ENCODE data around the gene BRD2.
"Not testable (repeated sequence)": the region's sequence is repeated elsewhere in the genome, so short reads cannot be mapped to it uniquely, and the experiment has no call there.

BRD2 gene

DNA sequence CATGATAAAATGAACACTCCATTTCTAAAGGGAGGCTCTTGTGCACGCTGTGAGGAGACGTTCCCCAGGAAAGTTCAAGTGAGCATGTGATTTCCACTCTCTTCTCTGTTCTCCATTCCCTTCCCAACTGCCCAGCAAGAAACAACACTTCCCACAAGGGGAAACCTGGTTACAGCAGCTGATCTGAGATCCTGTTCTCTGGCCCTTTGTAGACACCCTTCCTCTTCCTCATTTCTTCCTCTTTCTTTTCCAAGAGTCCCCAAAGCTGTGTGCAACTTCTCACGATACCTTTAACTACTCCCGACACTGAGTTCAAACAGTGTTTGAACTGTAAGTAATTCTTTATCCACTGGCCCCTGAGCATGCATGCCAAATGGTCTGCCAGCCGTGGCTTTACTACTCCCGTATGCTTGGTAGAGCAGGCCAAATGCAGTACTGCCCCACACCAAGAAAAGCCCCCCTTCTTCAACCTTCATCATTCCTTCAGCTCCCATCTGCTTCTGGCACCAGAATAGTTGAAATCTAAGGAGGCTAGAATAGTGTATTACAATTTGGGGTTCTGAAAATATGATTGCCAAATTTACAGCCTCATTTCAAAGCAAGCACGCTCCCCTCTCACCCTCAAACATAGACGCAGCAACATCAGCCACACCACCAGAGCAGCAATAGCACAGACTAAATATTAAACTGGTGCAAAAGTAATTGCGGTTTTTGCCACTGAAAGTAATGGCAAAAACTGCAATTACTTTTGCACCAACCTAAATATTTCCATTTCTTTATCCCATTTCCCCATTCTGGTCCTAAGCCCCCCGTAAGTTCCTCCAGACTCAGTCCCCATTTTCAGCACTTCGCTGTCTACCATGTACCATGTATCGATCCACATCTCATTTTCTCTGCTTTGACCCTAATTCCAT lies 31.9 kb upstream of the BRD2 start:
- no peak for TF ChIP-seq ZFX (IDR thresholded peaks at IDR 0.05)
- TF ChIP-seq, protein P1, sequence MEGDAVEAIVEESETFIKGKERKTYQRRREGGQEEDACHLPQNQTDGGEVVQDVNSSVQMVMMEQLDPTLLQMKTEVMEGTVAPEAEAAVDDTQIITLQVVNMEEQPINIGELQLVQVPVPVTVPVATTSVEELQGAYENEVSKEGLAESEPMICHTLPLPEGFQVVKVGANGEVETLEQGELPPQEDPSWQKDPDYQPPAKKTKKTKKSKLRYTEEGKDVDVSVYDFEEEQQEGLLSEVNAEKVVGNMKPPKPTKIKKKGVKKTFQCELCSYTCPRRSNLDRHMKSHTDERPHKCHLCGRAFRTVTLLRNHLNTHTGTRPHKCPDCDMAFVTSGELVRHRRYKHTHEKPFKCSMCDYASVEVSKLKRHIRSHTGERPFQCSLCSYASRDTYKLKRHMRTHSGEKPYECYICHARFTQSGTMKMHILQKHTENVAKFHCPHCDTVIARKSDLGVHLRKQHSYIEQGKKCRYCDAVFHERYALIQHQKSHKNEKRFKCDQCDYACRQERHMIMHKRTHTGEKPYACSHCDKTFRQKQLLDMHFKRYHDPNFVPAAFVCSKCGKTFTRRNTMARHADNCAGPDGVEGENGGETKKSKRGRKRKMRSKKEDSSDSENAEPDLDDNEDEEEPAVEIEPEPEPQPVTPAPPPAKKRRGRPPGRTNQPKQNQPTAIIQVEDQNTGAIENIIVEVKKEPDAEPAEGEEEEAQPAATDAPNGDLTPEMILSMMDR (conservative IDR thresholded peaks at IDR 0.05) = no peak
- H3K27ac ChIP-seq = no peak overlapping the region

DNA sequence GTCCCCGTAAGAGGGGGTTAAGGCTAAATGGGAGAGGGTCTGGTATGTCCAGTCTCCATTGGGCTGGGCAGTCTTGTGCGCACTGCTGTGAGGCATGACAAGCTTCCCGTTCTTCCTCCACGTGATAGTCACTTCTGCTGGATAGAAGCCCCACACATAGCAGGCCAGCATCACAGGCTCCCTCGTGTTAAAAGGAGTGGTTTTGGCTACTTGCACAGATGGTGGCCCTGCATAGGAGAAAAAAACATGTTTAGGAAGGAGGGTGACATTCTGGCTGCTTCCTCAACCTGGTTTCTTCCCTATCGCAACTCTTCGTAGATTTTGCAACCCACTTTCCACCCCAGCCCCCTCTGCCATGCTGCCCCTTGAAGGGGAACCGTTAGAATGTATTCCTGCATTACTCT lies 31.2 kb upstream of the BRD2 start:
- TF ChIP-seq ZFX (IDR thresholded peaks at IDR 0.05) = no peak
- TF ChIP-seq, protein P1 (conservative IDR thresholded peaks at IDR 0.05) = no peak
- H3K27ac ChIP-seq = no peak overlapping the region

DNA sequence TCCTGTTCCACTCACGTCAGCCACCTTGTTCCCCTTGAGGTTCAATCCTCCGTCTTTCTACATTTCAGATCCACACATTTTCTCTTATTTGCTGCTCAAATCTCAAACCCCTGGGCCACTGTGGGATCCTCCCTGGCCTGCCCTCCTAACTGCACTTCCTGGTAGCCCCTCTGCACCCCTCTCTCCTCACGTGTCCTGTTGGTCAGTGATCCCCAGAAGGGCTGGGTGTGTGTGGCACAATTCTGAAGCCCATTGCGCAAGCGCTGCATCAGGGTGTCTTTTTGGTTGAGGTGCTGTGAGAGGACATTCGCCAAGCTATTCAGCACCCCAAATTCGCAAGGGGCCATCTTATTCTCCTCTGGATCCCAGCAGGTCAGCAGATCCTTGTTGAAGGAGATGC lies 29.9 kb upstream of the BRD2 start:
- H3K27ac ChIP-seq = no peak overlapping the region

DNA sequence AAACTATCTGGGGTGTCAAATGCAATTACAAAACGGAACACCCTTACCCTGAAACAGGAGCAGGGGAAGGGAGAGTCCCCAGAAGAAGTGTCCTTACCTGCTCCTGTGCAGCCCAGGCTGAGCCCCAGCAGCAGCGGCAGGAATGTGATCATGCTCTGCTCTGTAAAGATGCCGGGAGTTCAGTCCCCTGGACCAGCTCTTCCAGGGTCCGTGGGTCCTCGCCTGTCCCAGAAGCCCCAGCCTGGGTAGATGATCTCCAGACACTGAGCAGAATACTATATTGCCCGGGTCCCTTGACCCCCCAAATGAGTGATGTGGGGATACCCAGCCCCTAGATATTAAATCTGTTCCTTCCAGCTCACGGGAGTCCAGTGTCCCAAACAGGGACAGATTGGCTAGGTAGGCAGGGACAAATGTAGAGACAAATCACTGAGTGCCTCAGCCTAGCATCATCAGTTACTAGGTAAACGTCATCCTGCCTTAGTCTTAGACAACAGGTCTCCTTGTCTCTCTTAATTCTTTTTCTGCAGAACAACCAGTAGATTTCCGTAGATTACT lies 27.7 kb upstream of the BRD2 start, which contains the start of gene HLA-DMB:
TSS of gene HLA-DMB (minus strand) at position 373 of the 558 bp plus-strand sequence. CDS start at position 152, 221 bp downstream.
- TF ChIP-seq, protein P1 (conservative IDR thresholded peaks at IDR 0.05) = no peak
- TF ChIP-seq ZFX (IDR thresholded peaks at IDR 0.05) = no peak
- no peak within 1 kb of the TSS for H3K27ac ChIP-seq

More for the DNA sequence above, 29.9 kb upstream of the BRD2 start:
- no peak for TF ChIP-seq ZFX (IDR thresholded peaks at IDR 0.05)
- TF ChIP-seq, protein P1 (conservative IDR thresholded peaks at IDR 0.05) = no peak

DNA sequence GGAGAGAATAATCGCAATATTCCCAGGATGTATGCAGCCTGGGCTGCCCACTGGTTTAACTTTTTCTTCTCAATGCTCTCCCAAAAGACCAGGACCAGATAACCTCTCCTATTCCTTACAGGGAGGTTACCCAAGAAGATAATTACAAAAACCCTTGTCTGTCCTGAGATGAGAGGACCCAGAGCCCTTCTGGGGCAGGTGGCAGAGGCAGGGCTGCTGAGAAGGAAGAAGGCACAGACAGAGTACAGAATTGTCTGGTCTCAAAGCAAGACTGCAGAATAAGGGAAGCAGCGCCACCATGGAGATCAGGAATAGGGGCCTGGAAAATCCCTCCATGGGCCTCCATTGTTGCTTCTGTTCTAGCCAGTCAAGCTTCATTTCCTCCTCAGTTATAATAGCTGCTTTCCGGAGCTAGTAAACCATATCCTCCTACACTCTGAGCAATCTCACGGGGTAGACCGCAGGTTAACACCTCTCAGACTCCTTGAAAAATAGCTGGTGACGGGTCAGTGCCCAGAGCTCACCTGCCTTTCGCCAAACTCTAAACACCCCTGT lies 27.1 kb upstream of the BRD2 start:
- TF ChIP-seq ZFX (IDR thresholded peaks at IDR 0.05) = no peak
- TF ChIP-seq, protein P1 (conservative IDR thresholded peaks at IDR 0.05) = no peak
- H3K27ac ChIP-seq = no peak overlapping the region

DNA sequence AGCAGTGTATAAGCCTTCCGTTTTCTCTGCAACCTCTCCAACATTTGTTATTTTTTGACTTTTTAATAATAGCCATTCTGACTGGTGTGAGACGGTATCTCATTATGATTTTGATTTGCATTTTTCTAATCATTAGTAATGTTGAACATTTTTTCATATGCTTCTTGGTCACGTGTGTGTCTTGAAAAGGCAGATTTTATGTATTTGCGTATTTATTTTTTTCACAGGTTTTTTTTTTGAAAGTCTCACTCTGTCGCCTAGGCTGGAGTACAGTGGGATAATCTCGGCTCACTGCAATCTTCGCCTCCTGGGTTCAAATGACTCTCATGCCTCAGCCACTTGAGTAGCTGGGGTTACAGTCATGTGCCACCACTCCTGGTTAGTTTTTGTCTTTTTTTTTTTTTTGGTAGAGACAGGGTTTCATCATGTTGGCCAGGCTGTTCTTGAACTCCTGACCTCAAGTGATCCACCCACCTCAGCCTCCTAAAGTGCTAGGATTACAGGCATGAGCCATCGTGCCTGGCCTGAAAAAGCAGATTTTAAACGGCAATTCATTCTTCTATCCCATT lies 25.8 kb upstream of the BRD2 start:
- H3K27ac ChIP-seq = not testable (repeated sequence)

DNA sequence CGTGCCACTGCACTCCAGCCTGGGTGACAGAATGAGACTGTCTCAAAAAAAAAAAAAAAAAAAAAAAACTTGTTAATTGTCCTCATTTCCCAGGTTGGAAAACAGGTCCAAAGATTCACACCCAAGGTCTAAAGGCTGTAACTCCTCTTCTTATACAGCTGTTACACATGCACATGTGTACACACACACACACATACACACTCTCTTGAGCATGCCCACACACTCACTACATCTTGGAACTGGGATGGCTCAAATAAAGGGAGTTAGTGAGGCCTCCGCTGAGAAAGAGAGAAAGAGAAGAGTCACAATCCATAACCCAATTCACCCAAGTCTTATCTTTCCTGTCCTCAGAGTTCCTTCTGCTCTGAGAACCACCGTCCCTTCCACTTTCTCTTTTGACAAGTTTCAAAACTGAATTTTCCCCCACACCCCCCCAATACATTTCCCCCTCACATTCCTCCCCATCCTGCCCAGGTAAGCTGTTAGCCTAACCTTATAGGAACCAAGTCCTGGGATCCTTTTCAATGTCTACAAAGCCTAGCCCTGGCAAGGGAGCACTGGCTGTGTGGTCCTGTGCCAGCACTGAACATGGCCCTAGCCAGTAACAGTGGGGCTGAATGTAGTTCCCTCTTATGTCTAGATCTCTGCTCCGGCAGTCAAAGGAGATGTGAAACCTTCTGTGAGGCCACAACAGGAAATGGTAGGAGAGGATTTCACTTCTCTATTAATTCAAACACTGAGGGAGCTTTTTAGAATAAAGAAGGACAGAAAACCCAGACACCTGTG lies 24.3 kb upstream of the BRD2 start:
- no peak overlapping the region for H3K27ac ChIP-seq
- TF ChIP-seq, protein P1 (conservative IDR thresholded peaks at IDR 0.05) = no peak
- no peak for TF ChIP-seq ZFX (IDR thresholded peaks at IDR 0.05)

Measured in C4-2B (cell line).